ENCODE measurements around the gene C1orf87. TPM values are rescaled to one million over a fixed set of nuclear protein-coding genes. Genes with fewer than 3 reads are reported as not detected.

C1orf87 gene
- total RNA-seq, 2 experiments from 2014 or later = not detected

- Mint-ChIP-seq H3K9me3 (no peaks in the 10 kb centered on the region), H3K27ac (no peak overlapping the region), H3K36me3 (ENCODE audit: low read depth) (no peaks in the 10 kb centered on the region), H3K4me3 (no peak overlapping the region), H3K27me3 (peaks cover 13% of the 10 kb centered on the region), H3K4me1 (ENCODE audit: low read depth) (no peaks in the 10 kb centered on the region)
- no peak for TF ChIP-seq CTCF (IDR thresholded peaks at IDR 0.05)
- intact Hi-C loops (cut with micrococcal nuclease) = no loop called here
- no peak for ATAC-seq
- ChIA-PET POLR2A (interaction anchor here (0.9 kb wide), 1 partner anchor 34 kb away, joined by 3 read pairs; no protein-coding TSS in a partner anchor), CTCF (no interaction called here)
- DNase-seq = no peak
Measured at GRCh38 chr1:60031146-60031545, 42.4 kb downstream of the C1orf87 start.

GRCh38 chr1:60025552-60025951 lies 48.0 kb downstream of the C1orf87 start:
- DNase-seq = no peak
- no peak for TF ChIP-seq CTCF (IDR thresholded peaks at IDR 0.05)
- ChIA-PET POLR2A (no interaction called here), CTCF (interaction anchor here (1.5 kb wide), 1 partner anchor 78 kb away, joined by 4 read pairs; no protein-coding TSS in a partner anchor)
- ATAC-seq = no peak
- Mint-ChIP-seq H3K9me3 (no peaks in the 10 kb centered on the region), H3K27ac (no peak overlapping the region), H3K4me1 (ENCODE audit: low read depth) (no peaks in the 10 kb centered on the region), H3K4me3 (no peak overlapping the region), H3K27me3 (peaks cover 22% of the 10 kb centered on the region), H3K36me3 (ENCODE audit: low read depth) (no peaks in the 10 kb centered on the region)
- intact Hi-C loops (cut with micrococcal nuclease) = no loop called here

- no peaks in the 10 kb centered on the region for H3K4me1 Mint-ChIP-seq (ENCODE audit: low read depth)
- ChIA-PET CTCF (interaction anchor here (1.1 kb wide), 1 partner anchor 41 kb away, joined by 3 read pairs; no protein-coding TSS in a partner anchor), POLR2A (no interaction called here)
- no peaks in the 10 kb centered on the region for H3K9me3 Mint-ChIP-seq
- intact Hi-C loops (cut with micrococcal nuclease) = no loop called here
- ATAC-seq = no peak
- H3K27me3 Mint-ChIP-seq = peaks cover 11% of the 10 kb centered on the region
- H3K27ac Mint-ChIP-seq = no peak overlapping the region
- no peak for DNase-seq
- H3K4me3 Mint-ChIP-seq = no peak overlapping the region
- no peak for TF ChIP-seq CTCF (IDR thresholded peaks at IDR 0.05)
- no peaks in the 10 kb centered on the region for H3K36me3 Mint-ChIP-seq (ENCODE audit: low read depth)
Measured at GRCh38 chr1:60017508-60018205, 55.9 kb downstream of the C1orf87 start.

GRCh38 chr1:60010690-60011089 lies 62.9 kb downstream of the C1orf87 start:
- H3K4me3 Mint-ChIP-seq = no peak overlapping the region
- ChIA-PET POLR2A (no interaction called here), CTCF (no interaction called here)
- no peaks in the 10 kb centered on the region for H3K4me1 Mint-ChIP-seq (ENCODE audit: low read depth)
- no peaks in the 10 kb centered on the region for H3K36me3 Mint-ChIP-seq (ENCODE audit: low read depth)
- no peaks in the 10 kb centered on the region for H3K9me3 Mint-ChIP-seq
- intact Hi-C loops (cut with micrococcal nuclease) = no loop called here
- DNase-seq = no peak
- H3K27me3 Mint-ChIP-seq = peaks cover 10% of the 10 kb centered on the region
- ATAC-seq = no peak
- no peak overlapping the region for H3K27ac Mint-ChIP-seq
- no peak for TF ChIP-seq CTCF (IDR thresholded peaks at IDR 0.05)

GRCh38 chr1:60008500-60008899 lies 65.1 kb downstream of the C1orf87 start:
- peaks cover 13% of the 10 kb centered on the region for H3K27me3 Mint-ChIP-seq
- CTCF ChIA-PET = interaction anchor here (1.0 kb wide), 1 partner anchor 37 kb away, joined by 4 read pairs; no protein-coding TSS in a partner anchor
- no peaks in the 10 kb centered on the region for H3K9me3 Mint-ChIP-seq
- no peak for TF ChIP-seq CTCF (IDR thresholded peaks at IDR 0.05)
- DNase-seq (peak; percentile 12), ATAC-seq (no peak)
- H3K27ac Mint-ChIP-seq = no peak overlapping the region
- intact Hi-C loops (cut with micrococcal nuclease) = no loop called here
- POLR2A ChIA-PET = no interaction called here
- no peaks in the 10 kb centered on the region for H3K36me3 Mint-ChIP-seq (ENCODE audit: low read depth)
- H3K4me1 Mint-ChIP-seq (ENCODE audit: low read depth) = no peaks in the 10 kb centered on the region
- no peak overlapping the region for H3K4me3 Mint-ChIP-seq

Measured in activated CD8-positive, alpha-beta T cell treated with anti-CD3 and anti-CD28 coated beads for 36 hours (primary cell).